ENCODE results near the gene FUZ. TPM values are rescaled to one million over a fixed set of nuclear protein-coding genes. Genes with fewer than 3 reads are reported as not detected.

The FUZ gene
- total RNA-seq, 6 experiments from 2014 or later: 3.7 to 10.7 (median 6.3) TPM

GRCh38 chr19:49800771-49801170 is 12.3 kb downstream of the FUZ start:
- Histone ChIP-seq H3K4me3 (no peak overlapping the region), H3K36me3 (peaks cover 0 to 61% (median 36%) of the 10 kb centered on the region in 4 donors), H3K27ac (no peak overlapping the region), H3K27me3 (no peaks in the 10 kb centered on the region), H3K9me3 (no peaks in the 10 kb centered on the region), H3K4me1 (no peaks in the 10 kb centered on the region)
- intact Hi-C loops (cut with DNase I): no loop called here
- TF ChIP-seq CTCF (IDR thresholded peaks at IDR 0.05): no peak
- no peak for TF ChIP-seq POLR2A (IDR thresholded peaks at IDR 0.05)
- ATAC-seq: no peak
- no peak for DNase-seq
- WGBS (ENCODE audit: insufficient coverage, low coverage, low lambda C conversion rate, missing lambda C conversion rate): 90% methylated on average over 6 of the region's 10 CpGs

- Histone ChIP-seq H3K27ac (no peak overlapping the region), H3K27me3 (no peaks in the 10 kb centered on the region), H3K36me3 (peaks cover 0 to 70% (median 39%) of the 10 kb centered on the region in 4 donors), H3K4me3 (no peak overlapping the region), H3K4me1 (no peaks in the 10 kb centered on the region), H3K9me3 (no peaks in the 10 kb centered on the region)
- no peak for DNase-seq
- WGBS (ENCODE audit: insufficient coverage, low coverage, low lambda C conversion rate, missing lambda C conversion rate): no CpG with 5 or more reads among the region's 25 CpGs
- intact Hi-C loops (cut with DNase I): no loop called here
- TF ChIP-seq CTCF (IDR thresholded peaks at IDR 0.05) (no peak), POLR2A (IDR thresholded peaks at IDR 0.05) (no peak)
- ATAC-seq: no peak
Measured at GRCh38 chr19:49799798-49800376, 13.2 kb downstream of the FUZ start.

GRCh38 chr19:49799271-49799797 is 13.8 kb downstream of the FUZ start:
- Histone ChIP-seq H3K27ac (no peak overlapping the region), H3K27me3 (no peaks in the 10 kb centered on the region), H3K4me3 (no peak overlapping the region), H3K36me3 (peaks cover 0 to 72% (median 37%) of the 10 kb centered on the region in 4 donors), H3K9me3 (no peaks in the 10 kb centered on the region), H3K4me1 (no peaks in the 10 kb centered on the region)
- TF ChIP-seq POLR2A (IDR thresholded peaks at IDR 0.05) (no peak), CTCF (IDR thresholded peaks at IDR 0.05) (no peak)
- 90% methylated on average over 9 of the region's 28 CpGs for WGBS (ENCODE audit: insufficient coverage, low coverage, low lambda C conversion rate, missing lambda C conversion rate)
- ATAC-seq (no peak), DNase-seq (no peak)
- intact Hi-C loops (cut with DNase I): no loop called here

- TF ChIP-seq POLR2A (IDR thresholded peaks at IDR 0.05) (no peak), CTCF (IDR thresholded peaks at IDR 0.05) (no peak)
- Histone ChIP-seq H3K9me3 (no peaks in the 10 kb centered on the region), H3K27me3 (no peaks in the 10 kb centered on the region), H3K4me3 (no peak overlapping the region), H3K4me1 (no peaks in the 10 kb centered on the region), H3K36me3 (peaks cover 0 to 73% (median 37%) of the 10 kb centered on the region in 4 donors), H3K27ac (no peak overlapping the region)
- DNase-seq (no peak), ATAC-seq (no peak)
- intact Hi-C loops (cut with DNase I): no loop called here
- WGBS (ENCODE audit: insufficient coverage, low coverage, low lambda C conversion rate, missing lambda C conversion rate): no CpG with 5 or more reads among the region's 11 CpGs
Measured at GRCh38 chr19:49798574-49798973, 14.5 kb downstream of the FUZ start.
